H7 (cell line): ENCODE data around the gene MXRA8. TPM values are rescaled to one million over a fixed set of nuclear protein-coding genes. Genes with fewer than 3 reads are reported as not detected.
A peak's percentile ranks its signal among the peaks of the same experiment; 100 is the strongest.
"Not testable (repeated sequence)": the region's sequence is repeated elsewhere in the genome, so short reads cannot be mapped to it uniquely, and the experiment has no call there.

Experiments
- DNase-seq: peaks from one replicate; pipeline ENCODE4 v3.0.0; 2012
- H3K27me3 ChIP-seq: 2 replicates; pipeline ENCODE4 v1.6.0; 2011; ENCODE audit warnings: mild to moderate bottlenecking, low read length; ENCODE audit not compliant: control insufficient read depth, insufficient read depth
- H3K36me3 ChIP-seq: replicated peaks from 2 replicates; pipeline ENCODE4 v1.5.1; 2011; ENCODE audit warnings: low read length; ENCODE audit not compliant: control insufficient read depth, insufficient read depth
- H3K4me3 ChIP-seq: 2 replicates; pipeline ENCODE4 v1.5.1; 2011; ENCODE audit warnings: low read depth, mild to moderate bottlenecking, control low read depth, low read length, moderate library complexity; ENCODE audit not compliant: insufficient read depth
- total RNA-seq: library from RNA; depleted of rRNA; stranded (reverse); fragments of >200 nt; shearing (Covaris generic); gene quantifications from 2 replicates; pipeline ENCODE4 v1.2.3, GENCODE V29; 2014; rRNA removed

Gene MXRA8, protein sequence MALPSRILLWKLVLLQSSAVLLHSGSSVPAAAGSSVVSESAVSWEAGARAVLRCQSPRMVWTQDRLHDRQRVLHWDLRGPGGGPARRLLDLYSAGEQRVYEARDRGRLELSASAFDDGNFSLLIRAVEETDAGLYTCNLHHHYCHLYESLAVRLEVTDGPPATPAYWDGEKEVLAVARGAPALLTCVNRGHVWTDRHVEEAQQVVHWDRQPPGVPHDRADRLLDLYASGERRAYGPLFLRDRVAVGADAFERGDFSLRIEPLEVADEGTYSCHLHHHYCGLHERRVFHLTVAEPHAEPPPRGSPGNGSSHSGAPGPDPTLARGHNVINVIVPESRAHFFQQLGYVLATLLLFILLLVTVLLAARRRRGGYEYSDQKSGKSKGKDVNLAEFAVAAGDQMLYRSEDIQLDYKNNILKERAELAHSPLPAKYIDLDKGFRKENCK
- 54.2 and 80.1 TPM in 2 replicates for total RNA-seq

- DNase-seq = peak; percentile 94
- peaks cover 18% of the 10 kb centered on the region for H3K27me3 ChIP-seq
- no peaks in the 10 kb centered on the region for H3K36me3 ChIP-seq
- peak within 1 kb of the TSS; percentile 56 for H3K4me3 ChIP-seq
Observed at GRCh38 chr1:1358433-1359271, at the start of gene MXRA8. Gene MXRA8, minus strand, starts transcription at chr1:1358555. Its CDS starts 51 bp downstream, at chr1:1358504.

- no peak for DNase-seq
- H3K4me3 ChIP-seq = peak overlapping the region; percentile 99
- H3K27me3 ChIP-seq = no peaks in the 10 kb centered on the region
- H3K36me3 ChIP-seq = peaks cover 15% of the 10 kb centered on the region
Observed at GRCh38 chr1:1407636-1408318, 49.4 kb upstream of the MXRA8 start.

- Histone ChIP-seq H3K27me3 (no peaks in the 10 kb centered on the region), H3K36me3 (peaks cover 16% of the 10 kb centered on the region), H3K4me3 (peak within 1 kb of the TSS; percentile 99)
- peak; percentile 97 for DNase-seq
Observed at GRCh38 chr1:1406821-1407635, 48.7 kb upstream of the MXRA8 start, which contains the start of gene MRPL20. Gene MRPL20, minus strand, starts transcription at chr1:1407293. Its CDS starts 76 bp downstream, at chr1:1407217.

DNA sequence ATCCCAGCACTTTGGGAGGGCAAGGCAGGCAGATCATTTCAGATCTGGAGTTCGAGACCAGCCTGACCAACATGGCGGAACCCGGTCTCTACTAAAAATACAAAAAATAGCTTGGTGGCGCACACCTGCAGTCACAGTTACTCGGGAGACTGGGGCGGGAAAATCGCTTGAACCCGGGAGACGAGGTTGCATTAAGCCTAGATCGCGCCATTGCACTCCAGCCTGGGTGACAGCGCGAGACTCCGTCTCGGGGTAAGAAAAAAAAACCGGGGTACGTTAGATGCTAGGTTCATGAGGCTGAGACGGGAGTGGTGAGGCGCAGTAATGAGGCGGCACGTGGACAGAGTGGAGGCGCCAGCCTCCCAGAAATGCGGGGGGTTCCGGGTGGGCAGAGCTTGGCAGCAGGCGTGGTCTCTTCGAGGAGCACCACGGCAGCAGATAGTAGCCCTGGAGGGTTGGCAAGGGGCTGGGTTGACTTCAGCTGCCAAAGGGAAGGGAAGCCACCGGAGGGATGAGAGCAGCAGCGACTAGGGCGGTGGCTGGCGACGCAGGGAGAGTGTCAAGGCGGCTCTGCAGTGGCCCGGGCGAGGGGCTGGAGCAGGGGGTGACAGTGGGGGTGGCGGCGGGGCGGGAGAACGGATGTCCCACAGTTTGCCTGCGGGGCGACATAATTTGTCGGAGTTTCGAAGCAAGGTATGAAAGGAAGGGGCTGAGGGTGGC, 47.9 kb upstream of the MXRA8 start:
- Histone ChIP-seq H3K27me3 (no peaks in the 10 kb centered on the region), H3K36me3 (peaks cover 22% of the 10 kb centered on the region), H3K4me3 (peak overlapping the region; percentile 99)
- peak; percentile 67 for DNase-seq

- H3K36me3 ChIP-seq = peaks cover 32% of the 10 kb centered on the region
- H3K27me3 ChIP-seq = no peaks in the 10 kb centered on the region
- H3K4me3 ChIP-seq = no peak overlapping the region
- no peak for DNase-seq
Observed at GRCh38 chr1:1403653-1404052, 45.3 kb upstream of the MXRA8 start.

- H3K27me3 ChIP-seq, DNase-seq, H3K4me3 ChIP-seq: not testable (repeated sequence)
- peaks cover 33% of the 10 kb centered on the region for H3K36me3 ChIP-seq
Observed at GRCh38 chr1:1402901-1403392, 44.6 kb upstream of the MXRA8 start.

- no peak overlapping the region for H3K4me3 ChIP-seq
- no peaks in the 10 kb centered on the region for H3K27me3 ChIP-seq
- DNase-seq = peak; percentile 88
- peaks cover 40% of the 10 kb centered on the region for H3K36me3 ChIP-seq
Observed at GRCh38 chr1:1402072-1402900, 43.9 kb upstream of the MXRA8 start.

DNA sequence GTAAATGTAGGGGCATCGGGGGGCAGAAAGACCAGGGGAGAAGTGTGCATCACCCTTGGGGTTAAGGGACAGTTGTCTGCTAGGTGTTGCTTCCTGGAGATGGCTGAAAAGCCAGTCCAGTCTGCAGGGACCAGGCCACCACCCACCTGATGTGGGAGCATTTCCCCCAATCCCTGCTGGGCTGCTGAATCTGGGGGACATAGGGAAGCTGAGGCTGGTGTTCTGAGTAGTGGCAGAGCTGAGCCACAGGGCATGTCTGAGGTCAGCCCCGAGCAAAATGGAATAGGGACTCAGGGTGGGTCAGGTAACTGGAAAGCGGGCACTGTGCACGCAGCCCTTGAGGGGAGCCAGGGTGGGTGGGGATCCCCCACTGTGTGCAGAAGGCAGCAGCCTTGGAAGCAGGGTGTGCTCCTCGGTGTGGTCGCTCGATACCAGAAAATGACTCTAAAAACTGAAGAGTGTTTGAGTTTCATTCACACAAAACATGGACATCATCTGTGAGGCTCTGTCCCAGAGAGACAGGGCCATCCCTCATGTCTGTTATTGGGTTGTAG, 43.2 kb upstream of the MXRA8 start:
- no peaks in the 10 kb centered on the region for H3K27me3 ChIP-seq
- no peak for DNase-seq
- peaks cover 44% of the 10 kb centered on the region for H3K36me3 ChIP-seq
- H3K4me3 ChIP-seq = no peak overlapping the region

DNA sequence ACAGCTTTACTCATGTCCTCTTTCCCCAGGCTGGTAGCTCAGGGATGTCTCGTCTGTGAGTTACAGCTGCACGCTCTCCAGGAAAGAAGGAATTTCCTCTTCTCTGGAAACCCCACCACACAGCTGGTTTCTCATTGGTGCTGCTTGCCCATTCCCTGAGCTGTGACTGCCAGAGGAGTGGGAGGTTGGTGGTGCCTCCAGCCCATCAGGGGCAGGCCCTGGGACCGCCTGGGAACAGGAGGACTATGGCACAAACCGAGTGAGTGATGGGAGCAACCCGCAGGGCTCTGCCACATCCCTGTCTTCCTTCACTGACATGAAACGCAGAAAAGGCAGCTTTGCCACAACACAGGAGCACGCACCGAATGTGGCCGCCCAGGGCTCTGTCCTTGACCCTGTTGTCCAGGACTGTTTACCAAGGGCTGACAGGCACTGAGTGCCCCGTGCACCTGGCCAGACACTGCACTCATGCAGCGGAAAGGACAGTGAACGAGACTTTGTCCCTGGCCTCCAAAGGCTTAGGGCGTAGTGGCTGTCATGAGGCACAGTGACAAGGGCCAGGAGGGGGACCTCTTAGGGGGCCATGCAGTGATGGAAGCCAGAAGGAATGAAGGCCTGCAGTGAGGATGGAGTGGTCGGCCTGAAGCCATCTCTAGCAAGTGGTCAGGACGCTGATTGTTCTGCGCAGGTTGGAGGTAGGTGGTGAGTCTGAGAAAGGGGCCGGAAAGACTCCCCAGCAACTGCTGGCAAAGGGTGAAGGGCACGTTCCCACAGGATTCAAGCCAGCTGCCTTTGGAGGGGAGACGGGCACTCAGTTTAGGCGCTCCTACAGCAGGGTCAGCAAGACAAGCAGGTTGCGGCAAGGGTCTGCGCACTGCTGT, 42.5 kb upstream of the MXRA8 start:
- peak overlapping the region; percentile 98 for H3K4me3 ChIP-seq
- peaks cover 44% of the 10 kb centered on the region for H3K36me3 ChIP-seq
- DNase-seq = peak; percentile 32
- no peaks in the 10 kb centered on the region for H3K27me3 ChIP-seq

DNA sequence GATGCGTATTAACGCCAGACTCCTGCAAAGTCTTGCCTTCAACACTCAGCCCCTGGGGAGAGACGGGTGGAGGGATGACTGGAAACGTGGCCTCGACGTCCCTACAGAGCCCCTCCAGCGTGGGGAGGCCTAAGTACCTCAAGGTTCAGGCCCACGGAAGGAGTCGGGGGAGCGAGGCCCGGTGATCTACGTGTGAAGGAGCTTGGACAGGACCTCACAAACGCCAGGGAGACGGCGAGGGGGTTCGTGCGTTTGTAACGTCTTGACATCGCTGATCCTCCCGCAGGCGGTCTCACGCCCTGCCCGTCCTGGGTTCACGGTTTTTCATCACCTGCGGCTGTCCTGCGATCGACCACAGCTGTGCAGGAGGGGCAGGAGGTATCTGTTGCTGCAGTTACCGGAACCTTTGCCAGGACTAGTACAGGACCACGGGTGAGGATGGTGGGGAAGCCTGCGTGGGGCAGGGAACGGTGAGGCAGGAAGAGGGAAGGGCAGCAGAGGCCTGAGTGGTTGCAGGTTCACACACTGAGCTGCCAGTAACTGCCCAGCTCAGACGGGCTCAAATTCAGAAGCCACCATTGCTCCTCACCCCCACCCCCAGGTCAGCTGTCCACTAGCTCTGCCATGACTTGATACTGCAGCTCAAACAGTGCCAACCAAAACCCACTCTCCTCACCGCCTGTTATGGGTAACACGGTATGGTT, 41.7 kb upstream of the MXRA8 start:
- peak overlapping the region; percentile 98 for H3K4me3 ChIP-seq
- H3K36me3 ChIP-seq = peaks cover 44% of the 10 kb centered on the region
- DNase-seq = peak; percentile 68
- no peaks in the 10 kb centered on the region for H3K27me3 ChIP-seq

DNA sequence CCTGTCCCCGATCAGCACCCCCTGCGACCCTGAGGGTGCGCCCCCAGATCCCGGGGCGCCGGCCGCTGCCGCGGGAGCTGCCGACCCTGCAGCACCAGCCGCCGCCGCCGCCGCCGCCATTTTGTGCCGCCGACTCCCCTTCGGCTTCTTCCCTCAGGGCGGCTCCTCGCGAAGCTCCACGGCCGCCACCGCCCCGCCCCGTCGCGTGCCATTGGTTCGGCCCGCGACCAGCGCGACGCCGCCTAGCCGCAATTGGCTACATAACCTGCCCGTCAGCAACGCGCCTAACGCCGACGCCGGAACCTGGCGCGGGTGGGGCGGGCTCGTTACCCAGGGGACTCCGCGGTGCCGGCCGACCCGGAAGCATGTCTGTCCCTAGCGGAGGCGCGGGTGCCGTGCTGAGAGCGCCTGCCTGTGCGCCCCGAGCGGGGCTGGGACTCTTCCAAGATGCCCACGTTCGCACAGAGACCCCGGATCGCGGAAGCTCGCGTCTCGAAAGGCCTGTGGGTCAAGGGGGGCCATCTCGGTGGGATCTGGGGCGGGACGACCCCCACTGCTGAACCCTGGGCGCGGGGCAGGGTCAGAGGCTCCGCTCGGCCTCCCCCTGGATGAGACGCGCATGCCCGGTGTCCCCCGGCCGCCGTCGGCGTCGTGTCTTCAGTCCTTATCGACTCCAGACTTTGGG, 41.0 kb upstream of the MXRA8 start, which contains the start of gene CCNL2:
Gene CCNL2, minus strand, starts transcription at position 149 of the 685 bp plus-strand sequence. Its CDS starts 29 bp downstream, at position 120.
- peak; percentile 100 for DNase-seq
- Histone ChIP-seq H3K4me3 (peak within 1 kb of the TSS; percentile 99), H3K36me3 (peaks cover 41% of the 10 kb centered on the region), H3K27me3 (no peaks in the 10 kb centered on the region)
